CD4-positive, alpha-beta T cell (primary cell): ENCODE measurements around the gene GRK5. TPM values are rescaled to one million over a fixed set of nuclear protein-coding genes. Genes with fewer than 3 reads are reported as not detected.

Experiments used
- ATAC-seq: fragments of 200-7000 bp; cut with Tn5 transposase; one replicate; pipeline ENCODE4 v1.10.0; 2022; ENCODE audit warnings: mild to moderate bottlenecking; ENCODE audit not compliant: poor library complexity
- CTCF ChIA-PET: fragments of 350-600 bp; sonication (Branson Sonifier 250); formaldehyde crosslinking; loops from one replicate; lab custom pipeline; 2021; ENCODE audit warnings: antibody characterized with exemption, inconsistent platforms; lab: Charles Lee
- POLR2A ChIA-PET: fragments of 350-600 bp; sonication (Branson Sonifier 250); formaldehyde crosslinking; loops from one replicate; lab custom pipeline; 2021; ENCODE audit warnings: antibody characterized with exemption, inconsistent platforms; lab: Charles Lee
- DNase-seq, 14 experiments: peaks; one replicate each; pipeline ENCODE4 v3.0.0-alpha.2; 2013 to 2020; ENCODE audit warnings: mixed read lengths in 2 of 14
- H3K27ac ChIP-seq, 2 donors: one replicate each; pipeline versions ENCODE4 v1.5.1 to v1.7.0; 2013; ENCODE audit warnings: low read length in 2 of 2, low read depth in 1 of 2, mild to moderate bottlenecking in 1 of 2
- H3K27me3 ChIP-seq, 2 experiments: 1 replicate in 1 of 2; 2 replicates in 1 of 2; pipeline versions ENCODE4 v1.6.1 to v1.7.0; 2013; ENCODE audit warnings: low read length in 2 of 2, control low read depth in 1 of 2, mild to moderate bottlenecking in 1 of 2, moderate library complexity in 1 of 2; ENCODE audit not compliant: insufficient read depth in 2 of 2, control insufficient read depth in 1 of 2
- H3K36me3 ChIP-seq: one replicate; pipeline ENCODE4 v1.6.1; 2013; ENCODE audit warnings: low read length, control low read depth; ENCODE audit not compliant: insufficient read depth
- H3K4me1 ChIP-seq: one replicate; pipeline ENCODE4 v1.6.1; 2013; ENCODE audit warnings: low read length, control low read depth; ENCODE audit not compliant: insufficient read depth
- H3K4me3 ChIP-seq: one replicate; pipeline ENCODE4 v1.5.1; 2013; ENCODE audit warnings: mild to moderate bottlenecking, low read length, moderate library complexity
- H3K9me3 ChIP-seq, 2 experiments: 1 replicate in 1 of 2; 2 replicates in 1 of 2; pipeline versions ENCODE4 v1.6.1 to v1.7.0; 2013; ENCODE audit warnings: low read length in 2 of 2, mild to moderate bottlenecking in 2 of 2, control low read depth in 1 of 2, moderate library complexity in 1 of 2; ENCODE audit not compliant: control insufficient read depth in 1 of 2, insufficient read depth in 1 of 2
- H3K27ac Mint-ChIP-seq: one replicate; pipeline ENCODE4 v1.8.0; 2020; ENCODE audit warnings: mixed read lengths
- H3K27me3 Mint-ChIP-seq: one replicate; pipeline ENCODE4 v1.8.0; 2021; ENCODE audit warnings: mixed read lengths
- H3K36me3 Mint-ChIP-seq: one replicate; pipeline ENCODE4 v1.8.0; 2021; ENCODE audit warnings: low read depth, mixed read lengths
- H3K4me1 Mint-ChIP-seq: one replicate; pipeline ENCODE4 v1.8.0; 2021; ENCODE audit warnings: low read depth, mixed read lengths
- H3K4me3 Mint-ChIP-seq: one replicate; pipeline ENCODE4 v1.8.0; 2020; ENCODE audit warnings: mild to moderate bottlenecking, mixed read lengths
- H3K9me3 Mint-ChIP-seq: one replicate; pipeline ENCODE4 v1.8.0; 2020; ENCODE audit warnings: mixed read lengths
- CTCF ChIP-seq: fragments of 200-600 bp; IDR thresholded peaks from one replicate; pipeline ENCODE4 v1.8.0; 2022; ENCODE audit warnings: antibody characterized with exemption, mild to moderate bottlenecking
- intact Hi-C, 2 experiments: fragments of 100-400 bp; cut with DNase I in 1 of 2; cut with micrococcal nuclease in 1 of 2; formaldehyde crosslinking; loops; one replicate each; pipeline versions ENCODE4 v1.15.1 to v1.9.0; 2023 to 2025; cut with DNase I, micrococcal nuclease
- total RNA-seq, 174 experiments: library from RNA in 2 of 174; stranded (reverse) in 2 of 174; gene quantifications; one replicate each; pipeline ENCODE4 v1.2.3 and lab custom pipeline; 2021 to 2026

Gene GRK5
- total RNA-seq, 2 experiments from 2014 or later: 19.2 to 20.8 TPM

- H3K36me3 Mint-ChIP-seq: no peaks in the 10 kb centered on the region
- intact Hi-C loops: no loop called here
- CTCF ChIA-PET: no interaction called here
Measured at GRCh38 chr10:119468542-119469324, 261.4 kb downstream of the GRK5 start.

GRCh38 chr10:119469325-119469707 is 261.9 kb downstream of the GRK5 start:
- no peak overlapping the region for H3K27ac Mint-ChIP-seq
- no peaks in the 10 kb centered on the region for H3K36me3 Mint-ChIP-seq
- DNase-seq (no peak), ATAC-seq (no peak)
- H3K27me3 Mint-ChIP-seq: no peaks in the 10 kb centered on the region
- Histone ChIP-seq H3K27ac (no peak overlapping the region), H3K4me1 (peaks cover 17% of the 10 kb centered on the region), H3K27me3 (no peaks in the 10 kb centered on the region), H3K36me3 (no peaks in the 10 kb centered on the region), H3K4me3 (no peak overlapping the region), H3K9me3 (peaks cover 0 to 5% of the 10 kb centered on the region in 2 experiments)
- no peaks in the 10 kb centered on the region for H3K4me1 Mint-ChIP-seq
- CTCF ChIA-PET: no interaction called here
- no peak overlapping the region for H3K4me3 Mint-ChIP-seq
- POLR2A ChIA-PET: no interaction called here
- no peaks in the 10 kb centered on the region for H3K9me3 Mint-ChIP-seq
- TF ChIP-seq CTCF: no peak
- intact Hi-C loops: no loop called here

More at GRCh38 chr10:119468542-119469324, 261.4 kb downstream of the GRK5 start:
- Histone ChIP-seq H3K4me1 (peaks cover 17% of the 10 kb centered on the region), H3K27me3 (no peaks in the 10 kb centered on the region), H3K9me3 (peaks cover 0 to 5% of the 10 kb centered on the region in 2 experiments), H3K27ac (no peak overlapping the region), H3K4me3 (no peak overlapping the region), H3K36me3 (no peaks in the 10 kb centered on the region)
- ATAC-seq: no peak
- no peak for DNase-seq
- no peaks in the 10 kb centered on the region for H3K9me3 Mint-ChIP-seq
- H3K27me3 Mint-ChIP-seq: no peaks in the 10 kb centered on the region
- POLR2A ChIA-PET: no interaction called here
- no peak for TF ChIP-seq CTCF
- no peaks in the 10 kb centered on the region for H3K4me1 Mint-ChIP-seq
- H3K4me3 Mint-ChIP-seq: no peak overlapping the region
- no peak overlapping the region for H3K27ac Mint-ChIP-seq

GRCh38 chr10:119469846-119470245 is 262.5 kb downstream of the GRK5 start:
- Histone ChIP-seq H3K9me3 (peaks cover 0 to 5% of the 10 kb centered on the region in 2 experiments), H3K27me3 (no peaks in the 10 kb centered on the region), H3K4me1 (peaks cover 17% of the 10 kb centered on the region), H3K4me3 (no peak overlapping the region), H3K36me3 (no peaks in the 10 kb centered on the region), H3K27ac (no peak overlapping the region)
- intact Hi-C loops: no loop called here
- ATAC-seq: no peak
- Mint-ChIP-seq H3K9me3 (no peaks in the 10 kb centered on the region), H3K4me3 (no peak overlapping the region), H3K27ac (no peak overlapping the region), H3K4me1 (no peaks in the 10 kb centered on the region), H3K36me3 (no peaks in the 10 kb centered on the region), H3K27me3 (no peaks in the 10 kb centered on the region)
- ChIA-PET POLR2A (no interaction called here), CTCF (interaction anchor here (1.0 kb wide), 1 partner anchor 25 kb away, joined by 3 read pairs; no protein-coding TSS in a partner anchor)
- DNase-seq: no peak
- no peak for TF ChIP-seq CTCF
